Fibroblast of upper back skin (primary cell): Measurements from ENCODE around the gene REX1BD.
A peak's percentile ranks its signal among the peaks of the same experiment; 100 is the strongest.

ENCODE experiments used
- DNase-seq: peaks from one replicate; pipeline ENCODE4 v3.0.0-alpha.2; 2013

Gene REX1BD

GRCh38 chr19:18618236-18618635 is 29.6 kb downstream of the REX1BD start:
- DNase-seq, result no peak

DNA sequence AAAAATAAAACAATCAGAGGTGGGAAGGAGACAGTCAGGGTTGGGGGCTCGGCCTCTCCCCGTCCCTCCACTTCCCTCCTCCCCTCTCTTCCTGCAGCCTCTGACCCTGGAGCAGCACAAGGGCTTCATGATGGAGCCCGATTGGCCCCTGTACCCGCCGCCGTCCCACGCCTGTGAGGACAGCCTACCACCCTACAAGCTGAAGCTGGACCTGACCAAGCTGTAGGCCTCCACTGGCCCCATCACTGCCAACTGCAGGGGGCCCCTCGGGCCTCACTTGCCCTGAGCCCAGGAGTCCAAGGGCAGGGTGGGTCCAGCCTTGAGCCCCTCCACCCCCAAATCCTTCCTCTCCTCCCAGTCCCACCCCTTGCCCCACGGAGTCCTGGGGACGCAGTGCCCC is 31.7 kb downstream of the REX1BD start:
- DNase-seq, result no peak

DNA sequence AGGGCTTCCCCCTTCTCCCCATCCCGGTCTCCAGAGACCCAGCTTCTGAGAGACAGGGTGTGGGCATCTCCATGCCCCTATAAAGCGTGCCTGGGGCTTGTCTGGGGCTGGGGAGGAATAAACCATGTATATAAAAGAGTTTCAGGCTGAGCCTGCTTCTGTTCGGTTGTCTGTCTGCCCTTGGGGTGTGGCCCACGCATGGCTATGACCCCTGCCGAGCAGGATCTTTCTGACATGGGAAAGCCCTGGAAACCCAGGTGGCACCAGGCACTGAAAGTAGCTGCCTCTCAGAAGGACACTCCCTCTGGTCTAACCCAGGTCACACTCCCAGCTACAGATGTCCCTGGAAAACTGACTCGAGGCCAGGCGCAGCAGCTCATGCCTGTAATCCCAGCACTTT is 32.3 kb downstream of the REX1BD start:
- no peak for DNase-seq

- DNase-seq, result peak; percentile 22
These were observed 38.3 kb downstream of the REX1BD start for GRCh38 chr19:18626906-18627305.

- no peak for DNase-seq
These were observed 40.8 kb downstream of the REX1BD start for GRCh38 chr19:18629166-18630088.

DNA sequence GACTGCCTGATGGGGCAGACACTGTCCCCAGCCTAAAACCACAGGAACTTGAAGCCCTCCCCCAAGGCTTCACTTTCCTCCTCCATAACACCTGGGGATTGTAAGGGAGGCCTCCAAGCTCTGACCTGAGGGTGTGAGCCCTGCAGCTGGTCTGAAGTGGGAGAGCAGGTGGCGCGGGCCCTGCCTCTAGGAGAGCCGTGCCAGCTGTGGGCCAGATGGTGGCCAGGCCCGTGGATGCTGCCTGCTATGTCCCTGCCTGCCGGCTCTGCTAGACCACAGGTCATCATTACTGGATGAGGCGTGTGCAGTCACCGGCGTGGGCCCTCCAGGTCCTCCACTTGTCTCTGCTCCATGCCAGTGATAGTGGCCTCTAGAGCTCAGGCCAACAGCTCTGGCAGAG is 44.7 kb downstream of the REX1BD start:
- DNase-seq, result no peak

- DNase-seq, result peak; percentile 4
These were observed 46.2 kb downstream of the REX1BD start for GRCh38 chr19:18634612-18635297.

DNA sequence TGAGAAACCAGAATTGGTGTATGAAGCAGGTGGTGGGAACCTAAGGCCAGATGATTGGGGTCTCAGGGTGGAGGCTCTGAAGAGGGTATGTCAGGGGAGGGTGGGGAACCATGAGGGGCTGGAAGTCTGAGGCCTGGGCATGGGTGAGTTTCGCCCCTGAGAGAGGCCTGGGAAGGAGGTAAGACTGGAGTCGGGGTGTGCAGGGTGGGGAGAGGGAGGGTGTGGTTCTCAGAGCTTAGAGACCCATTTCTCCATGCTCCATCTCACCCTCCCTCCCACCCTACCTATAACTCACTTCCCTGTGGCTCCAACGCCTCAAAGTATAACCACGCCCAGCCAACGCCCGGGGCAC is 47.2 kb downstream of the REX1BD start:
- DNase-seq, result no peak

- peak; percentile 93 for DNase-seq
These were observed 47.8 kb downstream of the REX1BD start for GRCh38 chr19:18636183-18636968.

GRCh38 chr19:18636969-18637629 is 48.5 kb downstream of the REX1BD start, which contains the start of gene KLHL26:
TSS of gene KLHL26 (plus strand) at chr19:18637028. CDS start at chr19:18637055, 27 bp downstream.
- DNase-seq, result no peak

- DNase-seq, result no peak
These were observed 49.4 kb downstream of the REX1BD start for GRCh38 chr19:18637673-18638630.

DNA sequence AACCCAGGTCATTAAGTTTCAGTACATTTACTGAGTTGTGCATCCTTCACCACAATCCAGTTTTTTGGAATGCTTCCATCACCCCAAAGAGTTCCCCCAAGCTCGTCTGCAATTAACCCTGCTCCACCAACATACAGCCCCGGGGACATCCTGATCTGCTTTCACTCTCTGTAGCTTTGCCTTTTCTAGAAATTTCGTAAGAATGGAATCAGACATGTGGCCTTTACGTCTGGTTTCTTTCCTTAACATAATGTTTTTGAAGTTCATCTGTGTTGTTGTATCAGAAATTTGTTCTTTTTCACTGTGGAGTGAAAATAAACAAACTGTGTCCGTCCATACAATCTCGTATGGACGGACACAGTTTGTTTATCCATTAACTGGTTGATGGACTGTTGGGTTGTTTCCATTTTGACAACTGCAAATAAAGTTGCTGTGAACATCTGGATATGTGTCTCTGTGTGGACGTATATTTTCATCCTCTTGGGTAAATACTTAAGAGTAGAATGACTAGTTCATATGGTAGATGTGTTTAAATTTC is 51.2 kb downstream of the REX1BD start:
- no peak for DNase-seq
